ENCODE results near the gene KCNC1.

GRCh38 chr11:17831228-17831627 lies 96.6 kb downstream of the KCNC1 start:
- TF ChIP-seq CTCF (IDR thresholded peaks at IDR 0.05; ENCODE audit: low read depth, low read length, missing input control) (no peak), YY1 (IDR thresholded peaks at IDR 0.05) (no peak), TAF1 (conservative IDR thresholded peaks at IDR 0.05) (no peak), EGR1 (IDR thresholded peaks at IDR 0.05; ENCODE audit: low read depth in 2 of 2) (no peak), RXRA (IDR thresholded peaks at IDR 0.05) (no peak), MAX (IDR thresholded peaks at IDR 0.05) (no peak), ATF3 (IDR thresholded peaks at IDR 0.05) (no peak), SP1 (IDR thresholded peaks at IDR 0.05) (no peak), HNF4G (IDR thresholded peaks at IDR 0.05) (no peak), RAD21 (IDR thresholded peaks at IDR 0.05) (no peak), GABPA (IDR thresholded peaks at IDR 0.05 in 1 of 2, conservative IDR thresholded peaks at IDR 0.05 in 1 of 2) (no peak)
